ENCODE measurements around the gene SLC37A4.

DNA sequence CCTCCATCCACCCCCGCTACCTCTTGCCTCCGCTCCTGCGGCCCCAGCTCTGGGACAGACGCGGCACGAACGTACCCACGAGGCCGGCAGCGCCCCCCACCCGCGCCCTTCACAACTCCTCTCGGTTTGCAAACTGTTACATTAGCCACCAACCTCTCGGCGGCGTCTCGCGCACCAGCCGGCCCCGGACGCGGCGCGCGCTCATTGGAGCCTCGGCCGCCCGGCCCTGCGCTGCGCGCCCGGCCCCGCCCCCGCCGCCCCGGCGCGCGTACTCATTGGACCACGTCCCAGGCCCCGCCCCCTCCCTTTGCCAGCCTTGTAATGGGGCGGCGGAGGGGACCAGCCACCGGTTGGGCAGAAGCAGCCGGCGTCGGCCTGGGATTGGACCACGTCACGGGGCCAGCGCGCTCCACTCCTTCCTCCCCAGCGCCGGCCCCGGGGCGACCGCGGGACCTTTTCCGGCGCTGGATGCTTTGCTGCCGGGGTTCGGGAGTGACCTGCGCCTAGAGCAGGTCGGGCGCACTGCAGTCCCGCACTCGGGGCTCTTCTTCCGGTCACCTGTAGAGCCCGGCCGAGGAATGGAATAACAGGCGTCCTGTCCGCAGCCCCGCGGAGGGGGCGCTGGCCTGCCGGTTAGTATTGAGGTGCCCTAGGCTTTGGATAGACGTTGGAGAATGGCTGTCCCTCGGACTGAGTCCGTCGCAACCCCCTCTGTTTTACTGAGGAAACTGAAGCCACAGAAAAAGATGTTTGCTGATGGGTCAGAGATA is 26.5 kb upstream of the SLC37A4 start, which contains the start of gene HYOU1:
- TF ChIP-seq ZFX (IDR thresholded peaks at IDR 0.05; ENCODE audit: borderline replicate concordance), result no peak
- TF ChIP-seq, protein P1, sequence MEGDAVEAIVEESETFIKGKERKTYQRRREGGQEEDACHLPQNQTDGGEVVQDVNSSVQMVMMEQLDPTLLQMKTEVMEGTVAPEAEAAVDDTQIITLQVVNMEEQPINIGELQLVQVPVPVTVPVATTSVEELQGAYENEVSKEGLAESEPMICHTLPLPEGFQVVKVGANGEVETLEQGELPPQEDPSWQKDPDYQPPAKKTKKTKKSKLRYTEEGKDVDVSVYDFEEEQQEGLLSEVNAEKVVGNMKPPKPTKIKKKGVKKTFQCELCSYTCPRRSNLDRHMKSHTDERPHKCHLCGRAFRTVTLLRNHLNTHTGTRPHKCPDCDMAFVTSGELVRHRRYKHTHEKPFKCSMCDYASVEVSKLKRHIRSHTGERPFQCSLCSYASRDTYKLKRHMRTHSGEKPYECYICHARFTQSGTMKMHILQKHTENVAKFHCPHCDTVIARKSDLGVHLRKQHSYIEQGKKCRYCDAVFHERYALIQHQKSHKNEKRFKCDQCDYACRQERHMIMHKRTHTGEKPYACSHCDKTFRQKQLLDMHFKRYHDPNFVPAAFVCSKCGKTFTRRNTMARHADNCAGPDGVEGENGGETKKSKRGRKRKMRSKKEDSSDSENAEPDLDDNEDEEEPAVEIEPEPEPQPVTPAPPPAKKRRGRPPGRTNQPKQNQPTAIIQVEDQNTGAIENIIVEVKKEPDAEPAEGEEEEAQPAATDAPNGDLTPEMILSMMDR (IDR thresholded peaks at IDR 0.05), result peak; percentile 49

All from 22Rv1 (cell line).